ENCODE results near the gene ADAMTSL3. TPM values are rescaled to one million over a fixed set of nuclear protein-coding genes. Genes with fewer than 3 reads are reported as not detected.

The ADAMTSL3 gene
- total RNA-seq, 1 donor from 2014 or later = 13.2 TPM

DNA sequence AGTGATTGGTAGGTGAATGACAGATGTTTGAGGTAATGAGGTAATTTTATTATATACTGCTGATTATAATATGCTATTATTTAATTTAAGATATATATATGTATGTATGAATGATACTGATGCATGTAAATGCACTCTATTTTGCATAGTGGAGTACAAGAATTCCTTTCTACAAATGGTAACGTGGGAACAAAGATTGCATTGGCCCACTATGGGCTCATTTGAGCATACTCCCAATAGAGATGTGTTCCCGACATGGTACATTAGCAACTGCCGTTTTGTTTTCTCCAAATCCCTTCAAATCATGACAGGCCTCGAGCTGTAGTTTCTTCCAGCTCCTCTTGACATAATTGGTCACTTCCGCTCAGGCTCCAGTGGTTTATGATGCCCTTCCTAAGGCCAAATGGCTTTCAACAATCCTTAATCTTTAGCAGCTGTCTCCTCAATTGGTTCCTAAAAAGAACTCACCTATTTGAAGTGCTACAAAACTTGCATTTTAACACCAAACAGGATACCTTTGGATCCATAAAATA lies 266.1 kb downstream of the ADAMTSL3 start:
- DNase-seq (ENCODE audit: low spot score in 2 of 2, unreplicated experiment in 2 of 2) = no peak
- Mint-ChIP-seq H3K27me3 (ENCODE audit: low read depth) (peaks cover 5% of the 10 kb centered on the region), H3K4me1 (no peaks in the 10 kb centered on the region), H3K36me3 (no peaks in the 10 kb centered on the region), H3K4me3 (no peak overlapping the region), H3K9me3 (no peaks in the 10 kb centered on the region), H3K27ac (no peak overlapping the region)
- TF ChIP-seq, protein P1, sequence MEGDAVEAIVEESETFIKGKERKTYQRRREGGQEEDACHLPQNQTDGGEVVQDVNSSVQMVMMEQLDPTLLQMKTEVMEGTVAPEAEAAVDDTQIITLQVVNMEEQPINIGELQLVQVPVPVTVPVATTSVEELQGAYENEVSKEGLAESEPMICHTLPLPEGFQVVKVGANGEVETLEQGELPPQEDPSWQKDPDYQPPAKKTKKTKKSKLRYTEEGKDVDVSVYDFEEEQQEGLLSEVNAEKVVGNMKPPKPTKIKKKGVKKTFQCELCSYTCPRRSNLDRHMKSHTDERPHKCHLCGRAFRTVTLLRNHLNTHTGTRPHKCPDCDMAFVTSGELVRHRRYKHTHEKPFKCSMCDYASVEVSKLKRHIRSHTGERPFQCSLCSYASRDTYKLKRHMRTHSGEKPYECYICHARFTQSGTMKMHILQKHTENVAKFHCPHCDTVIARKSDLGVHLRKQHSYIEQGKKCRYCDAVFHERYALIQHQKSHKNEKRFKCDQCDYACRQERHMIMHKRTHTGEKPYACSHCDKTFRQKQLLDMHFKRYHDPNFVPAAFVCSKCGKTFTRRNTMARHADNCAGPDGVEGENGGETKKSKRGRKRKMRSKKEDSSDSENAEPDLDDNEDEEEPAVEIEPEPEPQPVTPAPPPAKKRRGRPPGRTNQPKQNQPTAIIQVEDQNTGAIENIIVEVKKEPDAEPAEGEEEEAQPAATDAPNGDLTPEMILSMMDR (IDR thresholded peaks at IDR 0.05; ENCODE audit: unreplicated experiment) = no peak

DNA sequence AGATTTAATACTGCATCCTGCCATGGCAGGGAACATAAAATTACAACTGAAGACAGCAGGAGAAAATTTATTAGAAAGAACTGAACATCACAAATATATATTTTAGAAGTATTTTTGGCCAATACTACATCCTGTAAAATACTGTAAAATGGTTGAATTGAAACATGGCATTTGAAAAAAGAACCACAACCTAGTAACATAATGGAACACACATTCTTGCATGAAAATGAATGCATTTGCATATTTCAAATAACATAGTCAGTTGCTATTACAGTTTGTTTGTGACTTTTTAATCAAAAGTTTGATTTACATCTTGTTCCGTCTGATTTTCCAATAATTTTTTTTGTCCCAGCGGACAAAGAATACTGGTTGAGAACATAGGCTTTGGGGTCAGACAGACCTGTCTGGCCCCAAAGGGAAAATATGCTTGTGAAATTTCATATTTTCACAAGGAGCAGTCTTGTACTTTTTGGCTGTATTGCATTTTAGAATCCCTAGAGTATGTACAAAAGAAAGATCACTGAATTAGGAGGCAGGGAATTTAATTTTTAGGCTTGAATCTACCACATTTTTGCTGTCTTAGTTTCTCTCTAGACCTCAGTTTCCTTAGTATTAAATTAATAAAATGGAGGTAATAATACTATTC lies 268.8 kb downstream of the ADAMTSL3 start:
- Mint-ChIP-seq H3K27ac (no peak overlapping the region), H3K4me1 (no peaks in the 10 kb centered on the region), H3K9me3 (no peaks in the 10 kb centered on the region), H3K36me3 (no peaks in the 10 kb centered on the region), H3K4me3 (no peak overlapping the region), H3K27me3 (ENCODE audit: low read depth) (peaks cover 2% of the 10 kb centered on the region)
- DNase-seq (ENCODE audit: low spot score in 2 of 2, unreplicated experiment in 2 of 2) = no peak
- TF ChIP-seq, protein P1 (IDR thresholded peaks at IDR 0.05; ENCODE audit: unreplicated experiment) = no peak

DNA sequence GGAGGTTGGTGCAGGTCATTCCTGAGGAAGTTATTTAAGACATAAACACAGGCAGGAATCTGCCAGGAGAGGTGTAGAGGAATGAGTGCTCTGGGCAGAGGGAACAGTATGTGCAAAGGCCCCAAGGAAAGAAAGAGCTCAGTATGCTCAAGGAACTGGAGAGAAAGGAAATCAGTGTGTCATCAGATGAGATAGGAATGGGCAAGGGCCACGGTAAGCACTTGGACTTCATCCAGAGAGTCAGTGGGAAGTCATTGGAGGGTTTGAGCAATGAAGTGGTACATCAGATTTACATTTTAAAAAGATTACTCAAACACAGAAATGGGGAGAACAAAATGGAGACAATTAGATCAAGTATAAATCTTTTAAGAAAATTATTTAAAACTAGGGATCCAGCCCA lies 272.2 kb downstream of the ADAMTSL3 start:
- no peaks in the 10 kb centered on the region for H3K9me3 Mint-ChIP-seq
- TF ChIP-seq, protein P1 (IDR thresholded peaks at IDR 0.05; ENCODE audit: unreplicated experiment) = no peak
- H3K4me3 Mint-ChIP-seq = no peak overlapping the region
- H3K27ac Mint-ChIP-seq = no peak overlapping the region
- peaks cover 1% of the 10 kb centered on the region for H3K27me3 Mint-ChIP-seq (ENCODE audit: low read depth)
- DNase-seq (ENCODE audit: low spot score in 2 of 2, unreplicated experiment in 2 of 2) = no peak
- H3K36me3 Mint-ChIP-seq = no peaks in the 10 kb centered on the region
- H3K4me1 Mint-ChIP-seq = peaks cover 2% of the 10 kb centered on the region

DNA sequence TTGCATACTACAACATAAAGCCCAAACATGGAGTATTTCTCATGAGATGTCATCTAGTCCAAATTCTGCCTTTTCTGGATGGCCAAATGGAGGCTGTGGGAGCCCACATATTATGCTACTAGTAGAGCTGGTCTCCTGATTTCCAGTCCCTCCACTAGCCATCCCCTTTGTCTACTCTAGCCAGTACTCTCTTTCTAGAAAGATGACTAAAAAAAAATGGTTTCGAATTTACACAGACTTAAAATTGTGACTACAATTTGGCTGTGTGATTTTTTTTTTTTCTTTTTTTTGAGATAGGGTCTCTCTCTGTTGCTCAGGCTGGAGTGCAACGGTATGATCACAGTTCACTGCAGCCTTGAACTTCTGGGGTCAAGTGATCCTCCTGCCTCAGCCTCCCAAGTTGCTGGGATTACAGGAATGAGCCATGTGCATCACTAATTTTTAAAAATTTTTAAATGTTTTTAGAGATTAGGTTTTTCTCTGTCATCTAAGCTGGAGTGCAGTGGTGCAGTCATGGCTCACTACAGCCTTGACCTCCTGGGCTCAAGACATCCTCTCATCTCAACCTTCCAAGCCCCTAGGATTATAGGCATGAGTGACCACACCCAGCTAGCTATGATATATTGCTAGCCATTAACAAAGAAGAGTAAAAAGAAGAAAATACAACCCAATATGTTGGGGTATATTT lies 273.9 kb downstream of the ADAMTSL3 start:
- no peak overlapping the region for H3K4me3 Mint-ChIP-seq
- DNase-seq (ENCODE audit: low spot score in 2 of 2, unreplicated experiment in 2 of 2) = no peak
- H3K4me1 Mint-ChIP-seq = peaks cover 2% of the 10 kb centered on the region
- H3K27me3 Mint-ChIP-seq (ENCODE audit: low read depth) = peaks cover 12% of the 10 kb centered on the region
- TF ChIP-seq, protein P1 (IDR thresholded peaks at IDR 0.05; ENCODE audit: unreplicated experiment) = no peak
- H3K9me3 Mint-ChIP-seq = peaks cover 1% of the 10 kb centered on the region
- H3K27ac Mint-ChIP-seq = no peak overlapping the region
- peaks cover under 1% of the 10 kb centered on the region for H3K36me3 Mint-ChIP-seq

DNA sequence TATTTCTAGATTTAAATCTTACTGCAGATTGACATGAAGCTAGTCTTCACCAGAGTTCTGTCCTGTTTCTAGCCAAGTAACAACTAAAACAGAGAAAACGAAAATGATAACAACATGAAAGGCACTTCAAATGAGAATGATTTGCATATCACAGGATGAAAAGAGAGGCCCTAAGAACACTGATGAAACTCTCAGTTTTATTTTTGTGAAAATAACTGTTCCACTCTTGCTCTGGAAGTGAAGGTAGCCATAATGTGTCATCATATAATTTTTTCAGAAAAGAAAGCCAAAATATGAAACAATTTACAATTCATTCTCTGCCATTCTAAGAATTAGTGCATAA lies 274.4 kb downstream of the ADAMTSL3 start:
- Mint-ChIP-seq H3K9me3 (peaks cover 6% of the 10 kb centered on the region), H3K4me1 (peaks cover 2% of the 10 kb centered on the region), H3K36me3 (peaks cover 3% of the 10 kb centered on the region), H3K4me3 (no peak overlapping the region), H3K27me3 (ENCODE audit: low read depth) (peaks cover 14% of the 10 kb centered on the region), H3K27ac (no peak overlapping the region)
- DNase-seq (ENCODE audit: low spot score in 2 of 2, unreplicated experiment in 2 of 2) = no peak
- TF ChIP-seq, protein P1 (IDR thresholded peaks at IDR 0.05; ENCODE audit: unreplicated experiment) = no peak
